ENCODE data around the gene MYPOP. TPM values are rescaled to one million over a fixed set of nuclear protein-coding genes. Genes with fewer than 3 reads are reported as not detected.

MYPOP gene
- total and polyA plus RNA-seq, 2 experiments from 2014 or later = 3.1 to 3.5 TPM

DNA sequence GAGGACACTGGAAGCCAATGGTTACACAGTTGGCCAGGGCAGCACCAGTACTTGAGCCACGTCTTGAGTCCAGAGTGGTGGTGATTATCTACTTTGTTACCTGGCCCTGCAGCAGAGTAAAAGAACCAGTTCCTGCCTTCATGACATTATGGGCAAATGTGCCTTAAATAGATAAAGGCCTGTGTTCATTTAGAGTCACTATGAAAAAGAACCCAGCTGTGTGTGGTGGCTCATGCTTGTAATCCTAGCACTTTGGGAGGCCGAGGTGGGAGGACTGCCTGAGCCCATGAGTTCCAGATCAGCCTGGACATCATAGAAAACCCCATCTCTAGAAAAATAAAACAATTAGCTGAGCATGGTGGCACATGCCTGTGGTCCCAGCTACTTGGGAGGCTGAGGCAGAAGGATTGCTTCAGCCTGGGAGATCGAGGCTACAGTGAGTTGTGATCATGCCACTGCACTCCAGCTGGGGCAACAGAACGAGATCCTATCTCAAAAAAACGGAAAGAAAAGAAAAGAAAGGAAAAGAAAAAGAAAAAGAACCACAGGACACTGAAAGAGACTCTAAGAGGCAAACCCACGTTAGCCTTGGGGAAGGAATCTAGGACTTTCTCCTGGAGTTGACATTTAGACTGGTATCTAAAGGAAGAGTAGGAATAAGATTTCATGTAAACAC, 13.1 kb downstream of the MYPOP start:
- Histone ChIP-seq H3K4me1 (ENCODE audit: insufficient read depth) (peaks cover 8% of the 10 kb centered on the region), H3K9me2 (replicated peaks; ENCODE audit: insufficient read depth) (no peaks in the 10 kb centered on the region), H3K27me3 (no peaks in the 10 kb centered on the region), H3K4me3 (no peak overlapping the region), H3K4me2 (no peak overlapping the region), H3K36me3 (replicated peaks; ENCODE audit: insufficient read depth, low read depth) (no peaks in the 10 kb centered on the region), H2AFZ (no peak overlapping the region), H3K9me3 (ENCODE audit: low read depth) (no peaks in the 10 kb centered on the region), H3K79me2 (peaks cover 13% of the 10 kb centered on the region), H3K27ac (no peak overlapping the region), H4K20me1 (ENCODE audit: insufficient read depth, poor library complexity, severe bottlenecking) (peaks cover 10% of the 10 kb centered on the region)
- 85% methylated on average over 6 of the region's 6 CpGs for WGBS (ENCODE audit: low lambda C conversion rate, missing lambda C conversion rate)
- no peak for DNase-seq (ENCODE audit: low spot score)
- TF ChIP-seq EZH2phosphoT487 (IDR thresholded peaks at IDR 0.05; ENCODE audit: low read depth, severe bottlenecking, unreplicated experiment) (no peak), EZH2 (IDR thresholded peaks at IDR 0.05; ENCODE audit: borderline replicate concordance) (no peak)
- TF ChIP-seq, protein P1, sequence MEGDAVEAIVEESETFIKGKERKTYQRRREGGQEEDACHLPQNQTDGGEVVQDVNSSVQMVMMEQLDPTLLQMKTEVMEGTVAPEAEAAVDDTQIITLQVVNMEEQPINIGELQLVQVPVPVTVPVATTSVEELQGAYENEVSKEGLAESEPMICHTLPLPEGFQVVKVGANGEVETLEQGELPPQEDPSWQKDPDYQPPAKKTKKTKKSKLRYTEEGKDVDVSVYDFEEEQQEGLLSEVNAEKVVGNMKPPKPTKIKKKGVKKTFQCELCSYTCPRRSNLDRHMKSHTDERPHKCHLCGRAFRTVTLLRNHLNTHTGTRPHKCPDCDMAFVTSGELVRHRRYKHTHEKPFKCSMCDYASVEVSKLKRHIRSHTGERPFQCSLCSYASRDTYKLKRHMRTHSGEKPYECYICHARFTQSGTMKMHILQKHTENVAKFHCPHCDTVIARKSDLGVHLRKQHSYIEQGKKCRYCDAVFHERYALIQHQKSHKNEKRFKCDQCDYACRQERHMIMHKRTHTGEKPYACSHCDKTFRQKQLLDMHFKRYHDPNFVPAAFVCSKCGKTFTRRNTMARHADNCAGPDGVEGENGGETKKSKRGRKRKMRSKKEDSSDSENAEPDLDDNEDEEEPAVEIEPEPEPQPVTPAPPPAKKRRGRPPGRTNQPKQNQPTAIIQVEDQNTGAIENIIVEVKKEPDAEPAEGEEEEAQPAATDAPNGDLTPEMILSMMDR (IDR thresholded peaks at IDR 0.05; ENCODE audit: poor library complexity) = no peak

DNA sequence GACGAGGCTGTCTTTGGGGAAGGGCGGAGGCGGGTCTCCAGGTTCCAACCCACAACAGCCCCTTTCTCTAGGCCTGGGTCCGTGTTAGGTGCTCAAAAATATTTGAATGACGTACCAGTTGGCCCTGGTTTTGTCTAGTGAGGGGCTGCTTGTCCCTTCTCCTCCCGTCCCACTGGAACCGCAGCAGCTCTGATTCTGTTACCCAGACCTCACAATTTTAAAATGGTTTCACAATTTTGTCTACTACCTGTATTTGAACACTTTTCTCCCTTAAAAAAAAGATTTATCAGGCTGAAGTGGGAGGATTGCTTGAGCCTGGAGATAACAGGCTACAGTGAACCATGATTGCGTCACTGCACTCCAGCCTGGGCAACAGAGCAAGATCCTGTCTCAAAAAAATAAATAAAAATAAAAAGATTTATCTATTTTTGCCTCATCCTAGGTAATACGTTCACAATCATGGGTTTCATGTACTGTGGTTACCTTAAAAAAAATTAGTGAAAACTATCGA, 15.2 kb downstream of the MYPOP start:
- Histone ChIP-seq H4K20me1 (ENCODE audit: insufficient read depth, poor library complexity, severe bottlenecking) (peaks cover 19% of the 10 kb centered on the region), H3K9me2 (replicated peaks; ENCODE audit: insufficient read depth) (no peaks in the 10 kb centered on the region), H3K36me3 (replicated peaks; ENCODE audit: insufficient read depth, low read depth) (no peaks in the 10 kb centered on the region), H2AFZ (peak overlapping the region; percentile 68), H3K4me2 (peak overlapping the region; percentile 82), H3K27ac (peak overlapping the region; percentile 95), H3K9me3 (ENCODE audit: low read depth) (no peaks in the 10 kb centered on the region), H3K4me1 (ENCODE audit: insufficient read depth) (peaks cover 17% of the 10 kb centered on the region), H3K27me3 (no peaks in the 10 kb centered on the region), H3K79me2 (peaks cover 22% of the 10 kb centered on the region), H3K4me3 (peak overlapping the region; percentile 73)
- 48% methylated on average over 10 of the region's 10 CpGs for WGBS (ENCODE audit: low lambda C conversion rate, missing lambda C conversion rate)
- DNase-seq (ENCODE audit: low spot score) = no peak
- TF ChIP-seq EZH2 (IDR thresholded peaks at IDR 0.05; ENCODE audit: borderline replicate concordance) = no peak
- TF ChIP-seq, protein P1 (IDR thresholded peaks at IDR 0.05; ENCODE audit: poor library complexity) = no peak
- TF ChIP-seq EZH2phosphoT487 (IDR thresholded peaks at IDR 0.05; ENCODE audit: low read depth, severe bottlenecking, unreplicated experiment) = no peak

DNA sequence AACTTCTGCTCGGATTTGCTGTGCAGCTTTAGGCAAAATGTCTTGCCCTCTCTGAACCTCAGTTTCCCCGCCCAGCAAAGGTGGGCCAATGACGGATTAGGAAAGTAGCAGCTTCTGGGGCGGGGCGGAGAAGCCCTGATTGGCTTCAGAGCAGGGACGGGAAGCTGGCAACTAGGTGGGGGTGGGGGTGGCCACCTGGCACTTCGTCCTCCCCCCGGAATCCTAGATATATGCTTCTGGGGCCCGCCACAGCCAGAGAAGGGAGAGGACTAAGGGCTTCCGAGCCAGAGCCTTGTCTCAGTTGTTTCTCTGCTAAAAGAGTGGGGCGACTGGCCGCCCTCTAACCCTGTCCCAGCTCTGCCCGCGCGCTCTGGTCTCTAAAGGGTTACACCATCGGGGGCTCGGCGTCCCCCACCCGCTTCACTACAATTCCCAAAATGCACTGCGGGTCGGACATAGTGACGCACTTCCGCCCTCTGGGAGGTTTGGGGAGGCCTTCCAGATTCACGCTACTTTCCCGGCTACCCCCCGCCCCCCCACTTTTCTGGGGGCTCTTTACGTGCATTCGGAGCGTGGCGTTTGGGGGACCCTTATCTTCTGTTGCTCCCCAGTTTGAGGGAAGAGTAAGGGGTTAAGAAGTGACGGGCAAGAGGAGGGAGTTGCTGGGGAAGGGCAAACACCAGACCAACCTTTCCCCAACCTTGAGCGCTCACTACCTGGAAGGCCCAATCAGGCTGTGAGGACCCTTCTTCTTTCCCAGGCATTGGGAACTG, 15.8 kb downstream of the MYPOP start:
- Histone ChIP-seq H3K4me2 (peak overlapping the region; percentile 82), H3K36me3 (replicated peaks; ENCODE audit: insufficient read depth, low read depth) (no peaks in the 10 kb centered on the region), H3K4me1 (ENCODE audit: insufficient read depth) (peaks cover 17% of the 10 kb centered on the region), H3K4me3 (peak overlapping the region; percentile 73), H3K9me3 (ENCODE audit: low read depth) (no peaks in the 10 kb centered on the region), H3K9me2 (replicated peaks; ENCODE audit: insufficient read depth) (no peaks in the 10 kb centered on the region), H3K27me3 (no peaks in the 10 kb centered on the region), H3K27ac (peak overlapping the region; percentile 95), H3K79me2 (peaks cover 22% of the 10 kb centered on the region), H2AFZ (peak overlapping the region; percentile 68), H4K20me1 (ENCODE audit: insufficient read depth, poor library complexity, severe bottlenecking) (peaks cover 19% of the 10 kb centered on the region)
- TF ChIP-seq, protein P1 (IDR thresholded peaks at IDR 0.05; ENCODE audit: poor library complexity) = no peak
- TF ChIP-seq EZH2phosphoT487 (IDR thresholded peaks at IDR 0.05; ENCODE audit: low read depth, severe bottlenecking, unreplicated experiment) (no peak), EZH2 (IDR thresholded peaks at IDR 0.05; ENCODE audit: borderline replicate concordance) (no peak)
- 1% methylated on average over 32 of the region's 32 CpGs for WGBS (ENCODE audit: low lambda C conversion rate, missing lambda C conversion rate)
- peak; percentile 96 for DNase-seq (ENCODE audit: low spot score)

All from hepatocyte (in vitro differentiated cells).